HL-60 (cell line): ENCODE results near the gene HUWE1.

Experiments
- DNase-seq, 2 experiments: peaks; one replicate each; pipeline ENCODE4 v3.0.0-alpha.2; 2010 to 2020; ENCODE audit warnings: low read depth in 1 of 2, low spot score in 1 of 2
- H3K27ac ChIP-seq: fragments of 250-450 bp; sonication (Bioruptor Pico); replicated peaks from 2 replicates; pipeline ENCODE4 v1.5.1; 2020; ENCODE audit warnings: mild to moderate bottlenecking, moderate library complexity
- H3K27me3 ChIP-seq: fragments of 250-450 bp; sonication (Bioruptor Pico); 2 replicates; pipeline ENCODE4 v1.5.1; 2021; ENCODE audit warnings: mild to moderate bottlenecking, moderate library complexity; ENCODE audit not compliant: insufficient read depth, poor library complexity, severe bottlenecking
- H3K4me3 ChIP-seq: replicated peaks from 2 replicates; pipeline ENCODE4 v1.5.1; 2011; ENCODE audit warnings: mild to moderate bottlenecking, control low read depth, low read length; ENCODE audit not compliant: insufficient read depth
- GABPA ChIP-seq: IDR thresholded peaks from 2 replicates; pipeline ENCODE4 v1.6.1; 2012; ENCODE audit warnings: low read depth
- POLR2AphosphoS5 ChIP-seq: IDR thresholded peaks from 2 replicates; pipeline ENCODE4 v1.6.1; 2012; ENCODE audit warnings: low read depth
- SPI1 ChIP-seq: IDR thresholded peaks from 2 replicates; pipeline ENCODE4 v1.6.1; 2012; ENCODE audit warnings: low read depth, mild to moderate bottlenecking, borderline replicate concordance
- TF ChIP-seq, protein P1 (sequence below): IDR thresholded peaks from one replicate; pipeline ENCODE4 v1.5.1; 2011; ENCODE audit warnings: low read length, control low read depth, inconsistent platforms; ENCODE audit not compliant: insufficient read depth
- TF ChIP-seq, protein P2 (sequence below): IDR thresholded peaks from 2 replicates; pipeline ENCODE4 v1.6.1; 2012; ENCODE audit warnings: low read depth; ENCODE audit not compliant: insufficient replicate concordance

Gene HUWE1

DNA sequence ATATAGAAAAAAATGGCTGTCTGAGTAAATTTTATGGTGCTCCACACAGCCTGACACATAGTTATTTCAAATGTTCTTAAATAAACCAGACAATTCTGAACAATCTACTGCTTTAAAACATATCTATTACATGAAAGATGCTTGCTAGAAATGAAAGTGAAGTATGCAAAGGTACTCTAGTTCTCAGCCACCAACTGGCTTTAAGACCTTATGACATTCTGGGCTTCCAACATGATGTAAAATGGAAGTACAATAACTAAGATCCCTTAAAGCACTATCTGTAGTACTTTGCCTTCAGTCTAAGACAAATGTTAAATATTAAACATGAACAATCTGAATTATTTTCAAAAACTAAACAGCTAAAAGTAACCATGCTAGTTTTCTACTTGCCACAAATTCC lies 17.3 kb downstream of the HUWE1 start:
- DNase-seq: no peak
- H3K27ac ChIP-seq: no peak overlapping the region
- no peaks in the 10 kb centered on the region for H3K27me3 ChIP-seq
- TF ChIP-seq POLR2AphosphoS5: no peak
- TF ChIP-seq, protein P1, sequence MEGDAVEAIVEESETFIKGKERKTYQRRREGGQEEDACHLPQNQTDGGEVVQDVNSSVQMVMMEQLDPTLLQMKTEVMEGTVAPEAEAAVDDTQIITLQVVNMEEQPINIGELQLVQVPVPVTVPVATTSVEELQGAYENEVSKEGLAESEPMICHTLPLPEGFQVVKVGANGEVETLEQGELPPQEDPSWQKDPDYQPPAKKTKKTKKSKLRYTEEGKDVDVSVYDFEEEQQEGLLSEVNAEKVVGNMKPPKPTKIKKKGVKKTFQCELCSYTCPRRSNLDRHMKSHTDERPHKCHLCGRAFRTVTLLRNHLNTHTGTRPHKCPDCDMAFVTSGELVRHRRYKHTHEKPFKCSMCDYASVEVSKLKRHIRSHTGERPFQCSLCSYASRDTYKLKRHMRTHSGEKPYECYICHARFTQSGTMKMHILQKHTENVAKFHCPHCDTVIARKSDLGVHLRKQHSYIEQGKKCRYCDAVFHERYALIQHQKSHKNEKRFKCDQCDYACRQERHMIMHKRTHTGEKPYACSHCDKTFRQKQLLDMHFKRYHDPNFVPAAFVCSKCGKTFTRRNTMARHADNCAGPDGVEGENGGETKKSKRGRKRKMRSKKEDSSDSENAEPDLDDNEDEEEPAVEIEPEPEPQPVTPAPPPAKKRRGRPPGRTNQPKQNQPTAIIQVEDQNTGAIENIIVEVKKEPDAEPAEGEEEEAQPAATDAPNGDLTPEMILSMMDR: no peak
- TF ChIP-seq, protein P2, sequence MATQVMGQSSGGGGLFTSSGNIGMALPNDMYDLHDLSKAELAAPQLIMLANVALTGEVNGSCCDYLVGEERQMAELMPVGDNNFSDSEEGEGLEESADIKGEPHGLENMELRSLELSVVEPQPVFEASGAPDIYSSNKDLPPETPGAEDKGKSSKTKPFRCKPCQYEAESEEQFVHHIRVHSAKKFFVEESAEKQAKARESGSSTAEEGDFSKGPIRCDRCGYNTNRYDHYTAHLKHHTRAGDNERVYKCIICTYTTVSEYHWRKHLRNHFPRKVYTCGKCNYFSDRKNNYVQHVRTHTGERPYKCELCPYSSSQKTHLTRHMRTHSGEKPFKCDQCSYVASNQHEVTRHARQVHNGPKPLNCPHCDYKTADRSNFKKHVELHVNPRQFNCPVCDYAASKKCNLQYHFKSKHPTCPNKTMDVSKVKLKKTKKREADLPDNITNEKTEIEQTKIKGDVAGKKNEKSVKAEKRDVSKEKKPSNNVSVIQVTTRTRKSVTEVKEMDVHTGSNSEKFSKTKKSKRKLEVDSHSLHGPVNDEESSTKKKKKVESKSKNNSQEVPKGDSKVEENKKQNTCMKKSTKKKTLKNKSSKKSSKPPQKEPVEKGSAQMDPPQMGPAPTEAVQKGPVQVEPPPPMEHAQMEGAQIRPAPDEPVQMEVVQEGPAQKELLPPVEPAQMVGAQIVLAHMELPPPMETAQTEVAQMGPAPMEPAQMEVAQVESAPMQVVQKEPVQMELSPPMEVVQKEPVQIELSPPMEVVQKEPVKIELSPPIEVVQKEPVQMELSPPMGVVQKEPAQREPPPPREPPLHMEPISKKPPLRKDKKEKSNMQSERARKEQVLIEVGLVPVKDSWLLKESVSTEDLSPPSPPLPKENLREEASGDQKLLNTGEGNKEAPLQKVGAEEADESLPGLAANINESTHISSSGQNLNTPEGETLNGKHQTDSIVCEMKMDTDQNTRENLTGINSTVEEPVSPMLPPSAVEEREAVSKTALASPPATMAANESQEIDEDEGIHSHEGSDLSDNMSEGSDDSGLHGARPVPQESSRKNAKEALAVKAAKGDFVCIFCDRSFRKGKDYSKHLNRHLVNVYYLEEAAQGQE: no peak
- TF ChIP-seq SPI1: no peak
- TF ChIP-seq GABPA: no peak
- H3K4me3 ChIP-seq: no peak overlapping the region

DNA sequence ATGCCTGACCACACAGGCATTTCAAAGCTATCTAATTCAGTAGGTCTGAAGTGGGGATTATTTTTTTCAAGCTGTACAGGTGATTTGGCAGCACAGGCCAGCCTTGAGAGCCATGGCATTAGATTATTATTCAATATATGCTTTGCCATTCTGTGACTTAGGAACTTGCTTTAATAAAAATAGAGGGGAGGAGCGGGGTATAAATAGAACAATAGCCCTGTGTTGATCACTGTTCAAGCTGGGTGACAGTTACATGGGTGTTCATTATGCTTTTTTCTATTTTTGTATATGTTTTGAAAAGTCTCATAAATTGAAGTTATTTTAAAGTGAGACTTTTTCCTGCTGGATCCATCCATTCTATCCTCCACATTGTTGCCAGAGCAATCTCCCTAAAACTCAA lies 20.3 kb downstream of the HUWE1 start:
- H3K27ac ChIP-seq: no peak overlapping the region
- no peaks in the 10 kb centered on the region for H3K27me3 ChIP-seq
- no peak overlapping the region for H3K4me3 ChIP-seq
- TF ChIP-seq SPI1 (no peak), POLR2AphosphoS5 (no peak), GABPA (no peak)
- TF ChIP-seq, protein P1: no peak
- TF ChIP-seq, protein P2: no peak
- DNase-seq: no peak

DNA sequence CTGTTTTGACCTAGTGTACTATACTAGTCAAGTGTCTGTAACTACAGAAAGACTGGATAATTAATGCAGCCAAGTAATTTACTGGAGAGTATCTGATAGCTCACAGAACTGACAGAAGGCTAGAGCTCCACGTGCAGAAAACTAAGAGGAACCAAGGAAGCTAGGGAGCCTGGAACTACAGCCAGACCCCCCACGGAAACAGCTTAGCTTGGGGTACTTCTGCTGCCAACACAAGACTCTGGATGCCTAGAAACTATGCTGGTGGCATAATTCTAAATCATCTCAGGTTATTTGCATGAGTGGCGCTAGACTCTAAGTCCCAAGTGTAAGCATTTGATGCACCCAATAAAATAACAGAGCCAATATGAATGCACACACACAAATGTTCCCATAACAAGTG lies 26.5 kb downstream of the HUWE1 start:
- no peak for DNase-seq
- Histone ChIP-seq H3K27me3 (no peaks in the 10 kb centered on the region), H3K4me3 (no peak overlapping the region), H3K27ac (no peak overlapping the region)
- TF ChIP-seq, protein P1: no peak

DNA sequence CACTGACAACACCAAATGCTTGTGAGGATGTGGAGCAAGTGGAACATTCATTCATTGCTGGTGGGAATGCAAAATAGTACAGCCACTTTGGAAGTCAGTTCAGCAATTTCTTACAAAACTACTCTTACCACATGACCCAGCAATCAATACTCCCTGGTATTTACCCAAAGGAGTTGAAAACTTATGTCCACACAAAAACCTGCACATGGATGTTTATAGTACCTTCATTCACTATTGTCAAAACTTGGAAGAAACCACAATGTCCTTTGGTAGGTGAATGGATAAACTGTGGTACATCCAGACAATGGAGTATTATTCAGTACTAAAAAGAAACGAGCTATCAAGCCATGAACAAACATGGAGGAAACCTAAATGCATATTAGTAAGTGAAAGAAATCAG lies 27.5 kb downstream of the HUWE1 start:
- H3K4me3 ChIP-seq: no peak overlapping the region
- no peaks in the 10 kb centered on the region for H3K27me3 ChIP-seq
- H3K27ac ChIP-seq: no peak overlapping the region
- TF ChIP-seq SPI1 (no peak), POLR2AphosphoS5 (no peak)
- DNase-seq: no peak
